Mucosa of rectum (tissue), 2 donors: Measurements from ENCODE around the gene PCDHAC2.

Source experiments
- H3K27ac ChIP-seq, 2 donors: one replicate each; pipeline ENCODE4 v1.7.0; 2013; ENCODE audit warnings: inconsistent platforms in 2 of 2, low read depth in 2 of 2, low read length in 2 of 2
- H3K27me3 ChIP-seq, 2 donors: one replicate each; pipeline ENCODE4 v1.7.0; 2013; ENCODE audit warnings: low read length in 2 of 2; ENCODE audit not compliant: control insufficient read depth in 2 of 2, insufficient read depth in 2 of 2
- H3K36me3 ChIP-seq, 2 donors: one replicate each; pipeline ENCODE4 v1.7.0; 2013; ENCODE audit warnings: low read length in 2 of 2; ENCODE audit not compliant: control insufficient read depth in 2 of 2, insufficient read depth in 2 of 2
- H3K4me1 ChIP-seq, 2 donors: one replicate each; pipeline ENCODE4 v1.7.0; 2013; ENCODE audit warnings: low read length in 2 of 2, mild to moderate bottlenecking in 1 of 2; ENCODE audit not compliant: control insufficient read depth in 2 of 2, insufficient read depth in 2 of 2
- H3K4me3 ChIP-seq, 2 donors: one replicate each; pipeline ENCODE4 v1.7.0; 2013; ENCODE audit warnings: low read length in 2 of 2
- H3K9ac ChIP-seq, 2 donors: one replicate each; pipeline ENCODE4 v1.7.0; 2013; ENCODE audit warnings: low read length in 2 of 2, low read depth in 1 of 2, mild to moderate bottlenecking in 1 of 2
- H3K9me3 ChIP-seq, 2 donors: one replicate each; pipeline ENCODE4 v1.7.0; 2013; ENCODE audit warnings: low read length in 2 of 2; ENCODE audit not compliant: control insufficient read depth in 2 of 2
- donor health status: healthy.
- donor health status: Normal muscosa, but diverticular disease.

PCDHAC2 gene, protein sequence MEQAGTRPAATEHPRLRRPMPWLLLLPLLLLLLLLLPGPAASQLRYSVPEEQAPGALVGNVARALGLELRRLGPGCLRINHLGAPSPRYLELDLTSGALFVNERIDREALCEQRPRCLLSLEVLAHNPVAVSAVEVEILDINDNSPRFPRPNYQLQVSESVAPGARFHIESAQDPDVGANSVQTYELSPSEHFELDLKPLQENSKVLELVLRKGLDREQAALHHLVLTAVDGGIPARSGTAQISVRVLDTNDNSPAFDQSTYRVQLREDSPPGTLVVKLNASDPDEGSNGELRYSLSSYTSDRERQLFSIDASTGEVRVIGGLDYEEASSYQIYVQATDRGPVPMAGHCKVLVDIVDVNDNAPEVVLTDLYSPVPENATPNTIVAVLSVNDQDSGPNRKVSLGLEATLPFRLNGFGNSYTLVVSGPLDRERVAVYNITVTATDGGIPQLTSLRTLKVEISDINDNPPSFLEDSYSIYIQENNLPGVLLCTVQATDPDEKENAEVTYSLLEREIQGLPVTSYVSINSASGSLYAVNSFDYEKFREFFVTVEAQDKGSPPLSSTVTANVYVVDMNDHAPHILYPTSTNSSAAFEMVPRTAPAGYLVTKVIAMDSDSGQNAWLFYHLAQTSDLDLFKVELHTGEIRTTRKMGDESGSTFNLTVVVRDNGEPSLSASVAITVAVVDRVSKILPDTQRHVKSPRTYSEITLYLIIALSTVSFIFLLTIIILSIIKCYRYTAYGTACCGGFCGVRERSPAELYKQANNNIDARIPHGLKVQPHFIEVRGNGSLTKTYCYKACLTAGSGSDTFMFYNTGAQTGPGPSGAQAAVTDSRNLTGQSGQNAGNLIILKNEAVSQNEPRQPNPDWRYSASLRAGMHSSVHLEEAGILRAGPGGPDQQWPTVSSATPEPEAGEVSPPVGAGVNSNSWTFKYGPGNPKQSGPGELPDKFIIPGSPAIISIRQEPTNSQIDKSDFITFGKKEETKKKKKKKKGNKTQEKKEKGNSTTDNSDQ

GRCh38 chr5:140966293-140967225 lies at the start of gene PCDHAC2:
Gene PCDHAC2 (plus strand): TSS chr5:140966476. CDS start chr5:140966767, 291 bp downstream.
- H3K36me3 ChIP-seq: no peaks in the 10 kb centered on the region
- no peaks in the 10 kb centered on the region for H3K9me3 ChIP-seq
- no peaks in the 10 kb centered on the region for H3K27me3 ChIP-seq
- peak within 1 kb of the TSS; percentile 55 to 60 for H3K4me3 ChIP-seq
- no peak within 1 kb of the TSS for H3K9ac ChIP-seq
- H3K27ac ChIP-seq: no peak within 1 kb of the TSS
- H3K4me1 ChIP-seq: no peaks in the 10 kb centered on the region

DNA sequence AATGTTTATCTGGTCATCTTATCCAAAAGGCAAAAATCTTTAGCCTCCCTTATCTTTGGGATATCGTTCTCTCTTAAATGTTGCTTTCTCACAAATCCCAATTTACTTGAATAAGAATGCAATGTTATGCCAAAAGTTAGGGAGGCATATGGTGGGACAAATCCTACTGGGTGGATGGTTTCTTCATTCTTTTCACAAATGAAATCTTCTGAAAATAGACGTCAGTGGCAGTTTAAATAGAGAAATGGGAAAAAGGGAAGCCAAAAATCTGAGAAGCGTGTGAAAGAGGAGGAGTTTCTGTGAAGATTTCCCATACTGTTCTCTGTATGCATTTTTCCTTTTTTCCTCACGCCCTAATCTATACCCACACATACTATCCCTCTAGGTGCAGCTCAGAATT lies 42.7 kb upstream of the PCDHAC2 start:
- Histone ChIP-seq H3K36me3 (no peaks in the 10 kb centered on the region), H3K27me3 (no peaks in the 10 kb centered on the region), H3K9me3 (peaks cover 0 to 5% of the 10 kb centered on the region in 2 donors), H3K4me1 (no peaks in the 10 kb centered on the region), H3K27ac (no peak overlapping the region), H3K4me3 (no peak overlapping the region), H3K9ac (no peak overlapping the region)

DNA sequence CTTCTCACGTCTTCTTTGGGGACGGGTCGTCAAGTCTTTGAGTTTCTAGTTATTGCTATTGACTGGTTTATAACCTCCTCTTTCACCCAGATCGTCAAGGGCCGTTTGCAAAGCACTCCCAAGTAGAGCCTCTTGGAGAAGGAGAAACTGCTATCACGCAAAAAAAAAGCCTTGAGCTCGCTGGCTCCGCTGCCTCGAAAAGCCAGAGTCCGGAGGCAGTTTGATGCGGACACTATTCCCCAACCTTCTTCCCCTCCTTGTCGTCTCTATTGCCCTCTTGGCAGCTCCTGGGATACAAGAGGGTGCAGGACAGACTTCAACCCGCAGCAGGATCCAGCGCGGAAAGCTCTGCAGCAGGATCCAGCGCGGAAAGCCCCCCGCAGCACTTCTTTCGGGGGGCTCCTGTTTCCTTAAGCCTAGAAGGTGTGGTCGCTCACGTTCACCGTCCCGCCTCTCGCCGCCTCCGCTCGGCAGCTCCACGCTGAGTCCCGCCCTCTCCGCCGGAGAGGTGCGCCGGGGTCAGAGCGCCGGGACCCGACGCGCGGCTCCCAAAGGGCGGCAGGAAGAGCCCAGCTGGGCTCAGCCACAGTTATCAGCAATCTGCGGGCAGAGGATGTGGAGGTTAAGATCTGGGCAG lies 40.4 kb upstream of the PCDHAC2 start, which contains the start of gene PCDHAC1:
TSS of gene PCDHAC1 (plus strand) at position 494 of the 637 bp plus-strand sequence. CDS start 594 bp downstream, outside the sequence.
- no peaks in the 10 kb centered on the region for H3K27me3 ChIP-seq
- peaks cover 0 to 5% of the 10 kb centered on the region in 2 donors for H3K9me3 ChIP-seq
- H3K4me3 ChIP-seq: peak within 1 kb of the TSS; percentile 37 to 62
- no peaks in the 10 kb centered on the region for H3K36me3 ChIP-seq
- no peak within 1 kb of the TSS for H3K27ac ChIP-seq
- no peaks in the 10 kb centered on the region for H3K4me1 ChIP-seq
- no peak within 1 kb of the TSS for H3K9ac ChIP-seq

- Histone ChIP-seq H3K36me3 (no peaks in the 10 kb centered on the region), H3K9ac (no peak overlapping the region), H3K4me3 (peak overlapping the region; percentile 37 to 62), H3K27ac (no peak overlapping the region), H3K9me3 (peaks cover 0 to 5% of the 10 kb centered on the region in 2 donors), H3K4me1 (no peaks in the 10 kb centered on the region), H3K27me3 (no peaks in the 10 kb centered on the region)
These were observed 39.6 kb upstream of the PCDHAC2 start for GRCh38 chr5:140926443-140927227.

DNA sequence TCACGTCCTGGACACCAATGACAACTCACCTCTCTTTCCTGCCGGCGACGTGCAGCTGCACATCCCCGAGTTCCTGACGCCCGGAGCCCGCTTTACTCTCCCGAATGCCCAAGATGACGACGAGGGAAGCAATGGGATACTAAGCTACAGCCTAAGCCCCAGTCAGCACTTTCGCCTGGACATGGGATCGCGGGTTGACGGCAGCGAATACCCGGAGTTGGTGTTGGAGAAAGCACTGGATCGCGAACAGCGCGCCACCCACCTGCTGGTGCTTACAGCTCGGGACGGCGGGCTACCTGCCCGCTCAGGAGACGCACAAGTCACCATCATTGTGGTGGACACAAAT lies 39.1 kb upstream of the PCDHAC2 start:
- H3K9ac ChIP-seq: no peak overlapping the region
- no peak overlapping the region for H3K27ac ChIP-seq

DNA sequence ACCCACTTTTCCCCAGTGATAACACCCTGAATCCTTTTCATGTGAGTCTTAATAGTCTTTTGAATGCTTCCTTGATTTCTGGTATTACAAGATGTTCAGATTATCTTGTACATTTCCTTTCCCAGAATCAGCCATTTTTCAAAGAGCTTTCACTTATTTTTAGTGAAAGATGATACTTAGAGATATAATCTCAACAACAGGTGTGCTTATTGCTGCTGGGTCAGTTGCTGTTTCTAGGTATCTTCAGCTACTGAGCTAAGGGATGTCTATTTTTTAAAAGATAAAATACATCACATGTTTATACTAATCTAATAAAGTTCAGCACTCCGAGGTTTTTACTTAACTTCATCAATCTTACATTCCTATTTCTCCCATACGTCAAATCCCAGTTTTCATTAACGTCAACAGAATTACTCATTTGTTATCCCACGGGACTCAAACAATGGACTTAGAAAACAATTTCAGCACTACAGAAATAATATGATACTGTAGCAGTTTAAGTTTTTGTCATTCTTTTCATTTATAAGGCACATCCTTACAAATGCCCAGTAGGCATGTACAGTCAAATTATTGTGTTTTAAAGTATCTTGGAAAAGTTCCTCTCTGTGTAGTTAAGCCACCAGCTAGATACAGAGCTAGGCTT lies 31.2 kb upstream of the PCDHAC2 start:
- Histone ChIP-seq H3K9me3 (no peaks in the 10 kb centered on the region), H3K9ac (no peak overlapping the region), H3K27ac (no peak overlapping the region), H3K27me3 (no peaks in the 10 kb centered on the region), H3K4me3 (no peak overlapping the region), H3K36me3 (no peaks in the 10 kb centered on the region), H3K4me1 (no peaks in the 10 kb centered on the region)

More for the DNA sequence above, 39.1 kb upstream of the PCDHAC2 start:
- H3K36me3 ChIP-seq: no peaks in the 10 kb centered on the region
- peak overlapping the region; percentile 37 to 62 for H3K4me3 ChIP-seq
- no peaks in the 10 kb centered on the region for H3K27me3 ChIP-seq
- peaks cover 0 to 5% of the 10 kb centered on the region in 2 donors for H3K9me3 ChIP-seq
- no peaks in the 10 kb centered on the region for H3K4me1 ChIP-seq

GRCh38 chr5:140946578-140946977 lies 19.7 kb upstream of the PCDHAC2 start:
- H3K4me1 ChIP-seq: no peaks in the 10 kb centered on the region
- H3K9me3 ChIP-seq: no peaks in the 10 kb centered on the region
- H3K27me3 ChIP-seq: no peaks in the 10 kb centered on the region
- no peak overlapping the region for H3K9ac ChIP-seq
- H3K4me3 ChIP-seq: no peak overlapping the region
- no peak overlapping the region for H3K27ac ChIP-seq
- no peaks in the 10 kb centered on the region for H3K36me3 ChIP-seq

GRCh38 chr5:140951636-140952035 lies 14.6 kb upstream of the PCDHAC2 start:
- Histone ChIP-seq H3K36me3 (no peaks in the 10 kb centered on the region), H3K27me3 (no peaks in the 10 kb centered on the region), H3K9me3 (no peaks in the 10 kb centered on the region), H3K4me1 (no peaks in the 10 kb centered on the region), H3K9ac (no peak overlapping the region), H3K4me3 (no peak overlapping the region), H3K27ac (no peak overlapping the region)
